ENCODE measurements around the gene DUOX2. TPM values are rescaled to one million over a fixed set of nuclear protein-coding genes. Genes with fewer than 3 reads are reported as not detected.

The DUOX2 gene
- total and polyA plus RNA-seq, 11 donors = 0.02 to 1.4 (median 0.11) TPM

DNA sequence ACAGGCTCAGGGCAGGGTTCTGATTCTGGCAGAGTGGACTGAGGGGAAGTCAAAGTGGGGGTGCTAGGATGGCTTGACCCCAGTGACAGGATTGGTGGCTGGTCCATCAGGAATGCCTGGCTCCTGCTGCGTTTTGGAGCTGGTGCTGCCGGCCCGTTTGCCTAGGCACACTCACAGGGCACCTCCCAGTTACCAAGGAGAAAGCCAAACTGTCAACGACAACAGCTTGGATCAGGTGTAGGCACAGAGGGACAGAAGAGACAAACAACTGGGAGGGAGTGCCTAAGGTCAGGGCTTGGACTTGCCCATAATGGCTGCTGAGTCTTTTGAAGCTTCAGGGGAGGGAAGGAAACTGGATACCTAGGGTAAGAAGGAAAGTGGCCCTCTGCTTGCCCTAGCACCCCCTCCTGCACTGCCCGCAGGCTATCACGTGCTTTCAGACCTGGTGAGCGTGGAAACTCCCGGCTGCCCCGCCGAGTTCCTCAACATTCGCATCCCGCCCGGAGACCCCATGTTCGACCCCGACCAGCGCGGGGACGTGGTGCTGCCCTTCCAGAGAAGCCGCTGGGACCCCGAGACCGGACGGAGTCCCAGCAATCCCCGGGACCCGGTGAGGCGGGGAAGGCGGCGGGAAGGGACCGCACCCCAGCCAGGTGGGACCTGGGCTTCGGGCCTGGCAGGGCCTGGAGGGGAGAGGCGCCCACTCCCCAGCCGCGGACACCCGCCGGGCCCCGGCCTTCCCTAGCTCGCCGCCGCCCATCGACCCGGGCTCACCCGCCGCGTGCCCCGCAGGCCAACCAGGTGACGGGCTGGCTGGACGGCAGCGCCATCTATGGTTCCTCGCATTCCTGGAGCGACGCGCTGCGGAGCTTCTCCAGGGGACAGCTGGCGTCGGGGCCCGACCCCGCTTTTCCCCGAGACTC lies 21.0 kb upstream of the DUOX2 start:
- no peak for TF ChIP-seq POLR2A (IDR thresholded peaks at IDR 0.05)
- TF ChIP-seq, protein P1, sequence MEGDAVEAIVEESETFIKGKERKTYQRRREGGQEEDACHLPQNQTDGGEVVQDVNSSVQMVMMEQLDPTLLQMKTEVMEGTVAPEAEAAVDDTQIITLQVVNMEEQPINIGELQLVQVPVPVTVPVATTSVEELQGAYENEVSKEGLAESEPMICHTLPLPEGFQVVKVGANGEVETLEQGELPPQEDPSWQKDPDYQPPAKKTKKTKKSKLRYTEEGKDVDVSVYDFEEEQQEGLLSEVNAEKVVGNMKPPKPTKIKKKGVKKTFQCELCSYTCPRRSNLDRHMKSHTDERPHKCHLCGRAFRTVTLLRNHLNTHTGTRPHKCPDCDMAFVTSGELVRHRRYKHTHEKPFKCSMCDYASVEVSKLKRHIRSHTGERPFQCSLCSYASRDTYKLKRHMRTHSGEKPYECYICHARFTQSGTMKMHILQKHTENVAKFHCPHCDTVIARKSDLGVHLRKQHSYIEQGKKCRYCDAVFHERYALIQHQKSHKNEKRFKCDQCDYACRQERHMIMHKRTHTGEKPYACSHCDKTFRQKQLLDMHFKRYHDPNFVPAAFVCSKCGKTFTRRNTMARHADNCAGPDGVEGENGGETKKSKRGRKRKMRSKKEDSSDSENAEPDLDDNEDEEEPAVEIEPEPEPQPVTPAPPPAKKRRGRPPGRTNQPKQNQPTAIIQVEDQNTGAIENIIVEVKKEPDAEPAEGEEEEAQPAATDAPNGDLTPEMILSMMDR (IDR thresholded peaks at IDR 0.05) = peak in 3 of 12 donors; percentile 12 to 35 (median 32)
- WGBS, 4 donors = 6 to 22% (median 10%) methylated on average over 17 to 57 of the region's 57 CpGs
- Histone ChIP-seq H3K27ac (no peak overlapping the region), H3K9me3 (no peaks in the 10 kb centered on the region), H3K36me3 (no peaks in the 10 kb centered on the region), H3K27me3 (peaks cover 6 to 50% (median 36%) of the 10 kb centered on the region in 9 donors), H3K4me3 (peak overlapping the region in 6 of 12 donors; percentile 6 to 31 (median 18)), H3K4me1 (peaks cover 0 to 8% (median 2%) of the 10 kb centered on the region in 12 donors)
- peak in 1 of 5 donors; percentile 23 for DNase-seq
- ATAC-seq = peak in 3 of 4 donors; percentile 34 to 60 (median 57)
- intact Hi-C loops (cut with DNase I) = no loop called here

DNA sequence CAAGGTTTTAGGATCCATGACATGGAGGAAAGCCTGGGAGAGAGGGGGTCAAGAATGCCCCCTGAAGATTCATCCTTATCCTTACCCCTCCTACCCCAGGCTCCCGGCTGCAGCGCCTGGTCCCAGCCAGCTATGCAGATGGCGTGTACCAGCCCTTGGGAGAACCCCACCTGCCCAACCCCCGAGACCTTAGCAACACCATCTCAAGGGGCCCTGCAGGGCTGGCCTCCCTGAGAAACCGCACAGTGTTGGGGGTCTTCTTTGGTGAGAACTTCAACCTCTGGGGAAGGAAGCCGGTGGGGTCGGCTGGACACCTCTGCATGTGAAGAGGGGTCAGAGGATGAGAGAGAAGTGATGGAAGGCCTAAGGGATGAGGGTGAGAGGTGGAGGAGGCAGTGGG lies 20.1 kb upstream of the DUOX2 start:
- Histone ChIP-seq H3K27me3 (peaks cover 6 to 59% (median 45%) of the 10 kb centered on the region in 9 donors), H3K4me3 (no peak overlapping the region), H3K36me3 (no peaks in the 10 kb centered on the region), H3K27ac (no peak overlapping the region), H3K4me1 (peaks cover 0 to 17% (median 6%) of the 10 kb centered on the region in 12 donors), H3K9me3 (no peaks in the 10 kb centered on the region)
- DNase-seq = peak in 1 of 5 donors; percentile 10
- WGBS, 4 donors = 87 to 93% (median 92%) methylated on average over 5 to 7 of the region's 7 CpGs
- TF ChIP-seq POLR2A (IDR thresholded peaks at IDR 0.05) = no peak
- TF ChIP-seq, protein P1 (IDR thresholded peaks at IDR 0.05) = no peak
- ATAC-seq = no peak
- intact Hi-C loops (cut with DNase I) = no loop called here

DNA sequence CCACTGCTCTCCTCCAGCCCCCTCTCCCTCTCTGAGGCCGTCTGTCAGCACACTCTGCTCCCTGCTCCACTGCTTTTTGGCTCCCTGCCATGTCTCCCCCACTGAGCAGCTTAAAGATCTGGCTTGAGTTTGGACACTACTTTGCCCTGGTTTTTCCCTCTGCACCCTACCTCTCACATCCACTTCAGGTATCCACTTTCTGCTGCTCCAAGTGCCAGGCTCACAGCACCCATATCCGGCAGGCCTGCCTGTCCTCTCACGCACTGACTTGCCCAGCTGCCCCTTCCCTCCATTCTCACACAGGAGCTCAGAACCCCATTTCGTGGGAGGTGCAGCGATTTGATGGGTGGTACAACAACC lies 19.6 kb upstream of the DUOX2 start:
- intact Hi-C loops (cut with DNase I) = no loop called here
- peaks cover 0 to 20% (median 6%) of the 10 kb centered on the region in 12 donors for H3K4me1 ChIP-seq
- no peaks in the 10 kb centered on the region for H3K36me3 ChIP-seq
- no peaks in the 10 kb centered on the region for H3K9me3 ChIP-seq
- 66 to 86% (median 78%) methylated on average over 5 of the region's 5 CpGs for WGBS, 4 donors
- DNase-seq = no peak
- H3K27ac ChIP-seq = no peak overlapping the region
- no peak for TF ChIP-seq POLR2A (IDR thresholded peaks at IDR 0.05)
- TF ChIP-seq, protein P1 (IDR thresholded peaks at IDR 0.05) = no peak
- ATAC-seq = no peak
- no peak overlapping the region for H3K4me3 ChIP-seq
- peaks cover 6 to 64% (median 50%) of the 10 kb centered on the region in 9 donors for H3K27me3 ChIP-seq

DNA sequence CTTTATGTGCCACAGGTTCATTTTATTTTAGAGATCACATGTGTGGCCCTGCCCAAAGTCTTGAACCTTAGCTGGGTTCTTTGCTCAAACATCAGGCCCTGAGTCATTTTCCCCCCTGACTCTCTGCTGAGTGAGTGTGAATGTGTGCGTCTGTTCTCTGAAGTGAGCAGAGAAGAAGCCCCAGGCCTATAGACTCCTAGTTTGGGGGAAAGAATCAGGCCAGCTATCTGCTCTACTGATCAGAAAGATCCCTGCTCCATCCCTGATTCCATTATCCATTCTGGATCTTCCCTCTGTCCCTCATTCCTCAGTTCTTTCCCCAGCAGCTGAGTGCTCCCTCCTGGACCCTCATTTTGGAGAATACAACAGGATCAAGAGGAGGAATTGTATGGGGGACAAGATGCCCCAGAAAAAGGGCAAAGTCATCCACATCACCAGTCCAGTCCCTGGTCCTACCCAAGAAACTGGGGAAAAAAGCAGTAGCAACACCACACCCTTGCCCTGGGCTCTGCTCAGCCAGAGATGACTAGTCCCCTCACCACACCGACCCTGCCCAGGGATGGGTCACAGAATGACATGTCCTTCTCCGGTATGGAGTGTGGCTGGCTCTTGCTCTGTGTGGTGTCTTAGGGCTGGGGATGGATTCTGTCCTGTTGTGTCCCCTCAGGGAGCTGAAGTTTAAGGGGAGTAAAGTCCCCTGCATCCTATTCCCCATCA lies 19.0 kb upstream of the DUOX2 start:
- Histone ChIP-seq H3K27me3 (peaks cover 6 to 70% (median 54%) of the 10 kb centered on the region in 9 donors), H3K36me3 (no peaks in the 10 kb centered on the region), H3K27ac (no peak overlapping the region), H3K4me3 (no peak overlapping the region), H3K4me1 (peaks cover 0 to 20% (median 6%) of the 10 kb centered on the region in 12 donors), H3K9me3 (no peaks in the 10 kb centered on the region)
- intact Hi-C loops (cut with DNase I) = no loop called here
- DNase-seq (no peak), ATAC-seq (no peak)
- TF ChIP-seq POLR2A (IDR thresholded peaks at IDR 0.05) = no peak
- TF ChIP-seq, protein P1 (IDR thresholded peaks at IDR 0.05) = no peak
- 64 to 68% (median 66%) methylated on average over 3 of the region's 3 CpGs for WGBS, 4 donors

Measured in heart left ventricle (tissue), 16 donors.